GM19351 (cell line): ENCODE measurements around the gene TMEM170A.
"Not testable (repeated sequence)": the region's sequence is repeated elsewhere in the genome, so short reads cannot be mapped to it uniquely, and the experiment has no call there.

Source experiments
- ATAC-seq: cut with Tn5 transposase; IDR thresholded peaks from one replicate; pipeline ENCODE4 v1.9.1; 2021; ENCODE audit warnings: mild to moderate bottlenecking, moderate library complexity; ENCODE audit not compliant: unreplicated experiment

TMEM170A gene, protein sequence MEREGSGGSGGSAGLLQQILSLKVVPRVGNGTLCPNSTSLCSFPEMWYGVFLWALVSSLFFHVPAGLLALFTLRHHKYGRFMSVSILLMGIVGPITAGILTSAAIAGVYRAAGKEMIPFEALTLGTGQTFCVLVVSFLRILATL

DNA sequence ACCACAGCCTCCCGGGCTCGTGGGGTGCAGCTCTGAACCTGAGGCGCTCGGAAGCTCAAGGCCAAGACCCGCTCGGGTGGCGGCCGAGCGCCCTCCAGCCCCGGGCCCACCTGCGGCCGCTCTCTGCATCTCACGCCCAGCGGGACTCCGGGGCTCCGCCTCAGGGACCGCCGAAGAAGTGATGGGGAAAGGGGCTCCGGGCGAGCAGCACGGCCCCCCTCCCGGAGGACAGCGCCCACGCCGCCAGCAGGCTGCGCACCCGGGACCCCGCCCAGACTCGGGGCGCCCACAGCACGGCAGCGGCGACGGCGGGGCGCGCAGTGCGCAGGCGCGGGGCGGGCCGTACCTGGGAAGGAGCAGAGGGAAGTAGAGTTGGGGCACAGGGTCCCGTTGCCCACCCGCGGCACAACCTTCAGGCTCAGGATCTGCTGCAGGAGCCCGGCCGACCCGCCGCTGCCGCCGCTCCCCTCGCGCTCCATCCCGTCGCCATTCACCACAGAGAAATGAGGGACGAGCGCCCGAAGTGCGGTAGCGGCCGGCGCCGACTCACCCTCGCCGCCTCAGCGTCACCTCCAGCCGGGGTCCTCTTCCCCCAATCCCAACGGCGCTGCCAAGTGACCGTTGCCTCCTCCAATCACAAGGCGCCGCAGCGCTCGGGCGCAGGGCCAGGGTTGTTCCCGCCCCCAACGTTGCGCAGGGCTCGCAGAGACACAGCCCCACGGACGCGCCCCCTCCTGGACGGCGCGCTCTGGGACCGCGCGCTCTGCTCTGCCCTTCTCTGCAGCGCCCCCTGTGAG, at the start of gene TMEM170A:
TMEM170A (minus strand) TSS at position 568 of the 797 bp plus-strand sequence; CDS start at position 479, 89 bp downstream.
- ATAC-seq = peak; percentile 84

DNA sequence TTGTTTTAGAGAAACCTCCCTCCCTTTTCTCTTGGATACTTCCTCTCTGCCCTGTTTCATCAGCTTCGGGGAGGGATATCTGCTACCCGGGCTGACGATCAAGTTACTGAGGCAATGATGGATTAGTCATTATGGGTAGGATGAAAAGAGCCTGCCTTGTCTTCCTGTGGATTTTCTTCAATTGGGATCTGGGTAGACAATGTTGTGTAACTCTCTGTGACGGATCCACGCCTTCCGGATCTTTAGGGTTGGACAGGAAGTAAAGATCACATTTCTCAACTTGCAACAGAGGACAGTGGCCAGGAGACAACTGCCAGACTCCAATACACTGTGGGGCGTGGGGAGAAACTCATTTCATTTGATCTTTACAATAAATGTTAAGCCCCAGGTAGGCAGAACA, 42.1 kb upstream of the TMEM170A start:
- ATAC-seq = no peak

DNA sequence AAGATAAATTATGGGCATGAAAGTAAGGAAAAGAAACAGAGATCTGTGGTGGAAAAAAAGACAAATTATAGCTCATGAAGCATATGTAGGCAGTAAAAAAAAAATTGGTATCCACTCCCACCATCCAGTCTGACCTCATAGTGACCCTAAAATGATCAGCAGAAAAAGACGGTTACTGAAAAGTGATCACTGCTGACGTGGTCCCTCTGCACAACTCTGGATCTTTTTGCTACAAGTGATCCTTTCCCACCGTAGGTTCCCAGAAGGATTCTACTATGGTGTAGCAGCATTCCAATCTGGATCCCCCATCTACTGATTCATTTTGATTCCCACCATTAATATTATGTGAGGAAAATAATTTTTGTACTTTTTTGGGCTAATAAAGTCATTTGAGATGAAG, 41.6 kb upstream of the TMEM170A start:
- no peak for ATAC-seq

DNA sequence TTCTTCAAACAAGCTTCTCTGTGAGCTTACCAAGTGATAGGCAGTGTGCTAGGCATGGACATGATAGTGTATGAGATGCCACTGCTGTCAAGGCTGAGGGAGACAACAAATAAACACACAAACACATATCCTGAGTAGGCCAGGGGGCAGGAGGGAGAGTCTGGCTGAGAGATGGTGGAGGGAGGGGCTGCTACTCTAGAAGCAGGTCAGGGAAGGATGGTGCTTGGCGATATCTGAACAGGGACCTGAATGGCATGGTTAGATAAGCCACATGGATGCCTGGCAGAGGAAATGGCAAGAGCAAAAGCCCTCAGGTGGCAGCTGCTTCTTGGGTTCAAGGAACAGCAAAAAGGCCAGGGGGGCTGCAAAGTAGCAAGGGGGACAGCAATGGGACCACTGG, 39.3 kb upstream of the TMEM170A start:
- no peak for ATAC-seq

DNA sequence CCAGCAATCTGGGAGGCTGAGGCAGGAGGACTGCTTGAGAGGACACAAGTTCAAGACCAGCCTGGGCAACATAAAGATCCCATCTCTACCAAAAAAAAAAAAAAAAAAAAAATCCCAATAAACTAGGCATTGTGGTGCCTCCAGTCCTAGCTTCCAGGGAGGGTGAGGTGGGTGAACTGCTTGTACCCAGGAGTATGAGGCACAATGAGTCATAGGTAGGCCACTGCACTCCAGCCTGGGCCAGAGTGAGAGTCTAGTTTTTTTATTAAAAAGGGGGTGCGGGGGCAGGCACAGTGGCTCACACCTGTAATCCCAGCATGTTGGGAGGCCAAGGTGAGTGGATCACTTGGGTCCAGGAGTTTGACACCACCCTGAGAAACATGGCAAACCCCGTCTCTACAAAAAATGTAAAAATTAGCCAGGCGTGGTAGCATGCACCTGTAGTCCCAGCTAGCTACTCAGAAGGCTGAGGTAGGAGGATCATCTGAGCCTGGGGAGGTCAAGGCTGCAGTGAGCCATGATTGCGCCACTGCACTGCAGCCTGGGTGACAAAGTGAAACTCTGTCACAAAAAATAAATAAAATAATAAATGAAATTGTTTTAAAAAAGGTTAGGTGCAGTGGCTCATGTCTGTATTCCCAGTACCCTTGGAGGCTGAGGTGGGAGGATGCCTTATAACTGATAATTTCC, 38.6 kb upstream of the TMEM170A start:
- no peak for ATAC-seq

DNA sequence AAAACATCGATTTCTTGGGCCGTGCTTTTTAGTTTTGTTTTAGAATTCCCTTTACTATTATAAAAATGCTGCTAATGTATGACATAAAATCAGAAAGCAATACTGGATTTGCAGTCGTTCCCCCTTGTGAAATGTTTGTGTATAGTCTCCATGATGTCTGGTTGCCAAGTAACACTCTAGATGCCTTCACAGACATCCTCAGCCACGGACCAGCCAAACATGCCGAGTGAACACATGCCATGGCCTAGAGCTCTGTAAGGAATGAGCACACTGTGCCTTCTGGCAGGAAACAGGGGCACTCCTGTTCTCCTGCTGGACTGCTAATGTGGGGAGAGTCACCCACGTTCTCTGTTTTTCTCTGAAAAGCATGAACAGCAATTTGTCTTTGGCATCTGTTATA, 37.3 kb upstream of the TMEM170A start:
- ATAC-seq = not testable (repeated sequence)

DNA sequence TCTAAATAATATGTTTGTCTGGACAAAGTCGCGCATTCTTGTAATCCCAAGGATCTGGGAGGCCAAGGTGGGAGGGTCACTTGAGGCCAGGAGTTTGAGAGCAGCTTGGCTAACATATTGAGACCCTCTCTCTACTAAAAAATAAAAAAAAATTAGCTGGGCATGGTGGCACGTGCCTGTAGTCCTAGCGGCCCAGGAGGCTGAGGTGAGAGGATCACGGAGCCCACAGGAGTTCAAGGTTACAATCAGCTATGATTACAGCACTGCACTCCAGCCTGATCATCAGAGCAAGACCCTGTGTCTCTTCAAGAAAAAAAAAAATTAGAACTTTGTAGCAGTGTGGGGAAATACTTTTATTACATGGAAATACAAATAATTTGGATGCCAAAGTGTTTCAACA, 36.9 kb upstream of the TMEM170A start:
- no peak for ATAC-seq

DNA sequence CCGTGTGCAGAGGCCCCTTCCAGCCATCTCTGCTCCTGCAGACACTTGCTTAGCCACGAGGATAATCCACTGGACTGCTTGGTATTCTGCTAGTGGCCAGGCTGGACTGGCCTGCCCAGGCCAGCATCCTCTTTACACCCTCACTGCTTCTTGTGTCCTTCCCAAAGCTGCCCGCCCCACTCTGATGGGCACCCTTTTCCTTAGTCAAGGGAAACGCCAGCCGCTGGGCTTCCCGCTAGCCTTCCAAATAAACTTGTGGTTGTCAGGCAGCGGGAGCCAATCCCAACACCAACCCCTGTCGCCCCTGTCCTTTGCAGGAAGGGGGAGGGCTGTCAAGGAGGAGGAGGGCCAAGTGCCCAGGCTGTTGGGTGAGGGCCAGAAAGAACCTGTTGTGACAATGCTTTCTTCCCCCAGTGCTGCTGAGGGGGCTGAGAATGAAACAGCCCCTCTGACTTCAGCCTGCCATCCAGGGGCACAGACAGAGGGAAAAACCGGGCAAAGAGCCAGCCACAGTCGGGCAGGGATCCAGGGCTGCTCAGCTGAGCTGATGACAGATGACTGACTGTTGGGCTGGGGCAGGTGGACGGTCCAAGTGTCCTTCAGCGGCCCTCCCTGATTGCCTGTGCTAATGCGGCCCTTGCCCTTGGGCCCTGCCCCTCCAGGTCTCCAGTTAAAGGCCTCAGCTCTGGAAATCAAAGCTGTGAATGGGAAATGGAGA, 34.3 kb upstream of the TMEM170A start:
- not testable (repeated sequence) for ATAC-seq

DNA sequence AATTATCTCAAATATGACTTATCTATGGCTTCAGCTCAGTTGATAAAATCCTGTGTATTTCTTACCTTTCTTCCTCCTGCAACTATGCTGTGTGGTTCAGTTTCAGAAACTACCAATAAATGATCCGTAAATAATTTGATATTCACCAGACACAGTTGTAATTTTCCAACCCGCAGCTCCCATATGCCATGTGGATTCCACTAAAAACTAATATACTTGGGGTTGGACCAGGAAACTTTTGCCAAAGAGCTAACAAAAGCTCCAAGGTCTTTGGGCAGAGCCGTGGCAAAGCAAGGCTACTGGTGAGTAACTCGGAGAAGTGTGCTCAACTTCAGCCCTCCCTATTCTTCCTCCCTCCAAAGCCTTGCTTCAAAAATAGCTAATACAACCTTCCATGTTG, 33.1 kb upstream of the TMEM170A start:
- no peak for ATAC-seq

DNA sequence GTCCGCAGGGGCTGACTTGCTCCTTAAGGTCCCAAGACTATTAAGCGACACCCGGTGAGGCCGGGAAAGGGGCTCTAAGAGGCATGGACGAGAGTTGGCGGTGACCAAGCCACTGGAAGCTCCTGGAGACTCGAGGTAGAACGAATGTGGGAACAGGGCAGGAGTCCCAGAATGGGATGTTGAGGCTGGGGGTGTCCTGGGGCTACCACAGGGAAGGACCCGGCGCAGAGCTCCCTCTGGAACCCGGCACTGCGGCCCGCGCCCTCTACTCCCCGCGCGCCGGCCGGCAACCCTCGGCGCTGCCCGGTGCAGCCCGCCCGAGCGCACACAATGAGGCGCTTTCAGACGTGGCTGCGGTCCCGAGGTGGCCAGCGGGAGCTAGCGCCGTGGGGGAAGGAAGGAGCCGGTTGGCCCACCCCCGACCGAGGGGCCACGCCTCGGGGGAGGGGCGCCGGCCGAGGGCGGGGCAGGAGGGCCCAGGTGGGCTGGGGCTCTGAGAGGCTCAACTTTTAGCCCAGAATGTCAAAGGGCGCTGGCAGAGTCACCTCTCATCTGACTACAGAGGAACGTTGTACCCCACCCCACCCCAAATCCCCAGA, 30.7 kb upstream of the TMEM170A start, which contains the start of gene CHST6:
CHST6 (minus strand) TSS at position 366 of the 599 bp plus-strand sequence. CDS start 15,613 bp downstream, outside the sequence.
- peak; percentile 78 for ATAC-seq

DNA sequence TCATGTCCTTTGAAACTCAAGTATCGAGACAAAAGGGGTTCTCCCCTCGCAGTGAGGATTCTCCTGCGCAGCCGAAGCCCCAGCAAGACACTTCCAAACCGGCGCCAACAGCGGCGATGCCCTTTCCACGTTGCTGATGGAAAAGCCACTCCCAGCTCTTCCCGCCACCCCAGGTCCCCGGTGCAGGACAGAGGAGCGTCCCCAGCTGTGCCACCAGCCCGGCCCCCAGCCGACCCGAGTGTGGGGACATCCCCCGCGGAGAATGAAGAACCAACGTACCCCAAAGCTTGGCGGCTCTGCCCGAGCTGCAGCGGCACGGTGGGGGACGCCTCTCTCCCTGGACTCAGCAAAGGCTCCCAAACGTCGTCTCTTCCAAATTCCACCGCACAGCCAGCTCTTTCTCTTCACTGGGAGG, 30.2 kb upstream of the TMEM170A start:
- ATAC-seq = peak; percentile 6

DNA sequence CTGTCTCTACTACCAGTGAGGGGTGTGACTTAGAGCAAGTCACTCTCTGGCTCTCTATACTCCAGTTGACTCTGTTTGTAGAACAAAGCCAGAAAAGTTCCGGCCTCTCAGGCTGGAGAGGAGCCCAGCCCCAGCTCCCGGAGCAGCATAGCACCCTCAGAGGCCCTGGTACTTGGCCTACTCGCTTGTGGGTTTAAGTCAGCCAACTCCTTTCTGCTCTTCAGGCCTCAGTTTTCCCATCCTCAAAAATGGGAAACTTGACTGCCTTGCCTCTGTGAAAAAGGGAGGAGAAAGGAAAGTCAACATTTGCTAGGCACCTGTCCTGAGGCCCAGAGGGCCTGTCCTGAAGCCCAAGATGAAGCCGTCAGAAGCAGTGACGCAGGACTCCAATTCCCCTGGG, 29.7 kb upstream of the TMEM170A start:
- no peak for ATAC-seq

DNA sequence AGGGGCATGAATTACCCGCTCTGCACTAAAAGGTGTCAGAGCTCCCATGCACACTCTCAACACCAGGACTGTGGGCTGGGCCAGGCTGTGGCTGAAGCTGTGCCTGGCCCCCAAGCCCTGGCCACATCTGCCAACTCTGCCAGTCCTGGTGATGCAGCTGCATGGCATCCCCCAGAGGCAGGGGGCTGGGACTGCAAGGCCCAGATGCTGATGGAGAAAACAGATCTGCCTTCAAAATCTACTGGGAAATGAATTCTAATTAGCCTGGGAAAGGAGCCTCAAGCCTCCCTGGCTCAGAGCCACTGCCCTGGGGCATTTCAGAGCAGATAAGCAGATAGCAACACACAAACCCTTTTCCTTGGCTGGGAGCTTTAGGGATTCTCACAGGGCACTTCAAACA, 27.4 kb upstream of the TMEM170A start:
- no peak for ATAC-seq

DNA sequence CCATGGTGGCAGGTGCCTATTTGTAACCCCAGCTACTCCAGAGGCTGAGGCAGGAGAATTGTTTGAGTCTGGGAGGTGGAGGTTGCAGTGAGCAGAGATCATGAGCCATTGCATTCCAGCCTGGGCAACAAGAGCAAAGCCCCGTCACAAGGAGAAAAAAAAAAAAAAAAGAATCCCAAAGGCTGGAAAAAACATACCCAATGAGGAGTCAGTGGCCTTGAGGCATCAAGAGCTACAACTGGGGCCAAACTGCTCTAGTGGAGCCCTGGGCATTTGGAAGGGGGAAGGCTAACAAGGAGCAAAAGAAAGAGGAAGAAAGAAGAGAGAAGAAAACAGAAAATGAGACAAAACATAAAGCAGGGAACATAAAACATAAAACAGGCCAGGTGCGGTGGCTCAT, 23.8 kb upstream of the TMEM170A start:
- no peak for ATAC-seq

DNA sequence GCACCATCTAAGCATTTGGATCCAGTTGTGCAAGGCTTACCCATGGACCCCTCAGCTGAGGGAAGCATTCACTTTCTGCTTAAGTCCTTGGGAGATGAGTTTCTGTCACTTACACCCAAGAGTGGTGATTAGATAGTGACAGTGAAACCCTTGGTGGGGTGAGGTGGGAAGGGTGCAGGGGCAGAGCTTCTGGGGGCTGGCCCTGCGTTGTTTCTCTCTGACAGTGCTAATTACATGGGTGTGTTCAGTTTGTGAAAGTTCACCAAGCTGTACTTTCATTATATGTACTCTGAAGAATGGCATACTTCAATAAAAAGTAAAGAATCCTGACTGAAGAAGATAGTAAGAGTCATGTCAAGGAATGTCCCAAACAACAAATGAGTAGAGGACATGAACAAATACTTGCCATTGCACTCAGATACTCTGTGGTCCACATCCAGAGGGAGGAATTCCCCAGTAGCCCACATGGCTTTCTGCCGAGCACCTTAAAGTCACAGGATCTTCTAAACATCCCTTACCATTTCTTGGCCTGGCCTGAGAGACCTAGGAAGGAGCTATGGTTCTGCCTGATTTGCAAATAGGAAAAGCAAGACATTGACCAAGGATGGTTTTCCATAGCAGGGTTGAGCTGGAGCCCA, 22.3 kb upstream of the TMEM170A start:
- ATAC-seq = peak; percentile 59

DNA sequence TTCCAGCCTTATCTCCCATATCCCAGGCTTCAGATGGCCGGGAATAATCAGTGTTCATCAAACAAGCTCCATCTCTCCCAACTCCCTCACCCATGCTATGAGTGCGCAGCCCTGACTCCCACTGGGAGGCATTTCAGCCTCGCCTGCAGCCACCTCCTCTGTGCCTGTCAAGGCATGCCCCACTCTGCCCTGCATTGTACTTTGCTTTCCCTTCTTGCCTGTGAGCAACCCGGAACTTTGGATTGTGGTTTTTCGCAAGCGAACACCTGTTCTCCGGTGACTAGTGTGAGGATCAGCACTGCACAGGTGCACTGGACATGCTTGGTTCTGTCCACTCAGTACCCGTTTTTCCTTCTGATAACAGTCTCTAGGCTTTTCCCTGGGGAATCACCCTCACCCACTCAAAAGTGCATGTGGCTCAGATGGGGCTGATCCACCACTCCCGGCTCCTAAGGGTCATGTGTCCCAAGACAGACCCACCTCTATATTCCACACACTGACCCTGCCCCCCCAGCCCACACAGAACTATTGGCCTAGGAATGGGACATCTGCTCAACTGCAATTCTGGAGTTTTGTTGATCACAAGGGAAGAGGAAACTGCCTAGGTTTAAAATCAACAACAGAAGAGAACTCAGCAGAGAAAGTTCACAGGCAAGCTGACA, 21.7 kb upstream of the TMEM170A start:
- no peak for ATAC-seq

DNA sequence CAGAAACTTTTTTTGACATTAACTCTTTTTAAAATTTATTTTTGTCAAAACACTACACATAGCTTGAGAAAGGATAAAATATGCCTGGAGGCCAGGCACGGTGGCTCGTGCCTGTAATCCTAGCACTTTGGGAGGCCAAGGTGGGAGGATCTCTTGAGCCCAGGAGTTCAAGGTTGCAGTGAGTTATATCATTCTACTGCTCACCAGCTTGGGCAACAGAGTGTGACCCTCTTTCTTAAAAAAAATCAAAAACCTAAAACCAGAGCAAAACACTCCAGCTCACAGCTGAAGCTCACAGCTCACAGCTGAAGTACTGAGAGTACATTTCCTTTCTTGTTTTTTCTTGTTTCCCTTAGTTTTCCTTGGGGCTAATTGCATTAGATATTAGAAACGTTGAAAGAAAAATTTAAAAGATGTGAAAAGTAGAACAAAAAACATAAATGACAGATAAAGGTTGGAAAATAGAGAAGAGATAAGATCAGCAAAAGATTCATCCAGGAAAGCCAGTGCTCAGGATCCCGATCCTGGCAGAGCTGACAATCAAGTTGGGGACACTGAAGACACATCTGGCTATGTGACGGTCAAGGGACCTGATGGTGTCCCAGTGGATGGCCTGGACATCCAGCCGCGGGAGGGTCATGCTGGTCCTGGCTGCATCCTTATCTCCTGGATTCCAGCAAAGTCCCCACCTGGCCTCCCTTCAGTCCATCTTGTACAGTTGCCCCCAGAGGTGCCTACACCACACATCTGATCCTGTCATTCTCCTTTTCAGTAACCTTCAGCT, 20.9 kb upstream of the TMEM170A start:
- ATAC-seq = peak; percentile 50

DNA sequence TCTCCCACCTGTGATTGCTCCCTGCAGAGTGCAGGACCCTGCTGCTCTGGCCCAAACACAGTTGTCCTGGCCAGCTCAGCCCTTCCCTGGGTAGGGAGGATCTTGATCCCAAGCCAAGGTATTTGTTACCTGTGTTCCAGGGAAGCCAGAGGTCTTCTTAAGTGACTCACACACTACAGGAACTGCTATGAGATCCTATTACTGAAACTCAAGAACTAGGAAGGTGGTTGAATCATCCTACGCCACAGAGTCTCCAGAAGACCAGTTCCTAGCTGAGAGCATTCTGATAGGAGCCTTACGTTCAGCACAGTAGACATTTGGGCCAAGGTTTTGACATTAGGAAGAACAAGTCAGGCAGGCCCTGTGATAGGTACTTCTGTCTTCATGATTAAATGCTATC, 18.7 kb upstream of the TMEM170A start:
- no peak for ATAC-seq
